Measurements from ENCODE around the gene PXK.

- TF ChIP-seq CTCF (IDR thresholded peaks at IDR 0.05) (no peak), POLR2A (IDR thresholded peaks at IDR 0.05) (no peak)
Observed at GRCh38 chr3:58434168-58434504, 101.4 kb downstream of the PXK start.
